DMS 273 treated with DMSO at 0.1 percent for 48 hours (cell line): ENCODE measurements around the gene RPL18.
"Not testable (repeated sequence)": the region's sequence is repeated elsewhere in the genome, so short reads cannot be mapped to it uniquely, and the experiment has no call there.

Experiments used
- DNase-seq: peaks from one replicate; lab custom pipeline; 2025; lab: John Stamatoyannopoulos, UW

The RPL18 gene

GRCh38 chr19:48644839-48645619 is 26.1 kb upstream of the RPL18 start:
- peak; percentile 85 for DNase-seq

DNA sequence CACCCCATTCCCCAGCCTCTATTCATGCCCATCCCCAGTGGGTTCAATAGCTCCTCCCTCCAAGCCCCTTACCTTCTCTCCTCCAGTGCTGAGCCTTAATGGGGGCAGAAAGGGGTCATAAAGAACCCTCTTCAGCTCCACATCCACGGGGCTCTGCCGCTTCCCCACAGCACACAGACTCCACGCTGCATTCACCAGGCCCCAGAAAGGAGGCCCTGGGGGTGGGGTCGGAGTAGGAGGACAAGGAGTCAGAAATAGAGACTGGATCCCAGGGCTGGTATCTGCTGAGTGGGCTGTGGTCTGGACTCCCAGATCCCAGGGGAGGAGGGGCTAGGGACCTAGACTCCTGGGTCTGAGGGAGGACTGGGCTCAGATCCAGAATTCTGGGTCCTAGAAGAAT is 25.4 kb upstream of the RPL18 start:
- DNase-seq: no peak

- DNase-seq: no peak
These were observed 23.9 kb upstream of the RPL18 start for GRCh38 chr19:48642862-48643261.

GRCh38 chr19:48641850-48642249 is 22.9 kb upstream of the RPL18 start:
- no peak for DNase-seq

- no peak for DNase-seq
These were observed 20.8 kb upstream of the RPL18 start for GRCh38 chr19:48639483-48640375.

GRCh38 chr19:48638831-48639381 is 19.9 kb upstream of the RPL18 start:
- no peak for DNase-seq

DNA sequence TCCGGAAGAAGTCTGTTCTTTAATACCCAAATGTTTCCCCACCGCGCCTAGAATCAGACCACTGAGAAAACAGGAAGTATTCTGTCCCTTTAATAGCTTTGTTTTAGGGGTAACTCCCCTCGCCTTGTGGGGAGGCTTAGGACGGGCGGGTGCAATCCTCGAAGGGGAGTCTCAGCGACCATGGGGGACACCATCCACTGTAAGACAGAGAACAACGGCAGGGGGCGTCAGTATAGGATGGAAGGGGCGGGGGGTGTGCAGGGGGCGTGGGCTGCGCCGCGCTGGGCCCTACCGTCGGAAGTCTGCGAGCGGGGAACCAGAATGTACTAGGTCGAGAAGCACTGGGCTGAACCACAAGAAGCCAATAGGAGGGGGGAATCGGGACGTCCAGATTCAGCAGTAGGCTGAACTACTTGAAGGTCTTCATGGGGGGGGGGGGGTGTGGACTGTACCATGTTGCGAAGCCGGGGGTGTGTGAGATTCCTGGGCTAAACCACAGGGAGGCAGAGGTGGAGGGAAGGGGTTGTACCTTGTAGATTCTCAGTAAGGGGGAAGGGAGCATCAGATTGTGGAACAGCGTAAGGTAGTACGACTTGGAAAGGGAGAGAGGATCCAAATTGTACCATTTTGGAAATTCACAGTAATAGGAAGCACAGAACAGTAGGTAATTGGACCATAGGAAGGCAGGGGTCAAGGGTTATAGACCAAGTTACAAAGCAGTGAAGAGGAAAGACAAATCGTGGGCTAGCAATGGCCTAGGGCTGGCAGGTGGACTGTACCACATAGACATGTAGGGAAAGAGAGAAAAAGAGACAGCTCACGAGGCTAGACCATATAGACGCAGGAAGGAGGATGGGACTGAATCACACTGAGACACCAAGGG is 19.2 kb upstream of the RPL18 start:
- DNase-seq: peak; percentile 90

GRCh38 chr19:48637449-48637947 is 18.5 kb upstream of the RPL18 start:
- peak; percentile 98 for DNase-seq

- DNase-seq: no peak
These were observed 18.0 kb upstream of the RPL18 start, which contains the start of gene DBP for GRCh38 chr19:48636859-48637448. TSS of gene DBP (minus strand) at chr19:48637379. CDS start at chr19:48636994, 385 bp downstream.

DNA sequence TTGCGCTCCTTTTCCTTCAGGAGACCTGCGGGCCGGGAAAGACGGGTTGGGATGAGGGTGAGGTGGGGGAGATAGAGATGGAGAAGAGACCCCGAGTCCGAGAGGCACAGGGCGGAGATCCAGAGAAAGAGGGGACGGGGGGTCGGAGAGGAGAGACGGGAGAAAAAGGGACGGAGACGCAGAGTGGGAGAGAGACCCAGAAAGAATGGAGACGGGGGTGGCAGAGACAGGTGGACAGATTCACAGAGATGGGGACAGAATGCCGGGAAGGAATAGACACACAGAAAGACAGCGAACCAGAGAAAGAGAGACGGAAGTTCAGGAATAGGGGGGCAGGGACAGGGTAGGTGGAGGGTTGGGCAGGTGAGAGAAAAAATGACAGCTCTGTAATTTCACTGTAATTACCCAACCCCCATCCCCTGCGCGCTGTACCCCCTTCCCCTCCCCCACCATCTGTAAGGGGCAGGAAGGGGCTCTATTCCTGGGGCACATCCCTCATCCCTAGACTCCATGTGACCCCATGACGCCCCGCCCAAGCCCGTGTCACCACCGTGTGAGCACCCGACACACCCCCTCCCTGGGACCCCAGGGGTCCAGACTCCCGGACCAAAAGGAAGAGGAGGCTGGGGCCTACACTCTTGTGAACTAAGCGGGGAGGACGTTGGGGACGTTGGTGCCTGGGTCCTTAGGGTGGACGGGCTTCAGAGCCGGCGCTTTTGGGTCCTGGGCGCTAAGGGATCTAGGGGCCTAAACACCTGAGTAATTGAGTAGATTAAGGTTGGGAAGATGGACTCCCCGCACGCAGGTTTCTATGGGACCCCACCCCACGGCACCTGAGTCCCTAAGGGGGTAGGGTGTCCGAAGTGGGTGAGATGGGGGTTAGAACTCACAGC is 17.2 kb upstream of the RPL18 start:
- DNase-seq: no peak

GRCh38 chr19:48635263-48635965 is 16.4 kb upstream of the RPL18 start:
- DNase-seq: no peak

- DNase-seq: peak; percentile 90
These were observed 15.7 kb upstream of the RPL18 start for GRCh38 chr19:48634424-48635262.

DNA sequence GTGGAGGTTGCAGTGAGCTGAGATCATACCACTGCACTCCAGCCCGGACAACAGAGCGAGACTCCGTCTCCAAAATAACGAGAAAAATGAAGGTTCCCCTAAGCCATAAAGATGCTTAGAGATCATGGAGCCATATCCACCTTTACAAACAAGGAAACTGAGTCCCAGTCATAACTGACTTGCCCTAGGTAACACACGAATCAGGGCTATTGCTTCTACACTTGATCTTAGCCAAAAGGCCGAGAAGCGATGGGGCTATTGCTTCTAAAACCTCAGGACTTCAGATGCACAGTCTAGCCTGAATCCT is 15.0 kb upstream of the RPL18 start:
- no peak for DNase-seq

DNA sequence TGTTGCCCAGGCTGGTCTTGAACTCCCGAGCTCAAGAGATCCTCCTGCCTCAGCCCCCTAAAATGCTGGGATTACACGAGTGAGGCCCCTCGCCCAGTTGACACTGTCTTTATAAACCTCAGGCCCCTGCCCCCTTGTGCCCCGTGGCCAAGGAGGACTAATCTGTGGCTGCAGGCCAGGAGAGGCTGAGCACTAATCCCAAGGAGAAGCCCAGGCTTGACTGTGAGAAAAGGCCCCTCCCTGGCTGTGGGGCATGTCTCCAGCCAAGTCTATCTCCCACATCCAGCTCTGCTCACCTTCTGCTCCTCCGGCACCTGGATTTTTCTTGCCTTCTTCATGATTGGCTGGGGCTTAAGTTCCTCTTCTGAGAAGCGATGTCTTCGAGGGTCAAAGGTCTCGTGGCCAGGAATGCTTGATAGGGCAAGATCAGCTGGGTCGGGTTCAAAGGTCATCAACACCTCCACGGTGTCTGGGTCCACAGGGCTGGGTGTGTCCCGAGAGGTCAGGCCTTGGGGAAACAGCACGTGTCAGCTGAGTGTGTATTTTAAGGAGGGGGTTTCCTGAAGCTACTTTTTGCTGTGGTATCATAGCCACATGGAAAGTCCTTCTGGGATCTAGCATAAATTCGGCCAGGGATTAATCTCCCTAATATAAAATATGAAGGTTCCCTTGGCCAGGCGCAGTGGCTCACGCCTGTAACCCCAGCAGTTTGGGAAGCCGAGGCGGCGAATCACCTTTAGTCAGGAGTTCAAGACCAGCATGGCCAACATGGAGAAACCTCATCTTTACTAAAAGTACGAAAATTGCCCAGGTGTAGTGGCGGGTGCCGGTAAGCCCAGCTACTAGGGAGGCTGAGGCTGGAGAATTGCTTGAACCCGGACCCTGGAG is 14.4 kb upstream of the RPL18 start:
- no peak for DNase-seq

- DNase-seq: no peak
These were observed 13.7 kb upstream of the RPL18 start for GRCh38 chr19:48632692-48633147.

GRCh38 chr19:48632286-48632685 is 13.3 kb upstream of the RPL18 start:
- not testable (repeated sequence) for DNase-seq

- no peak for DNase-seq
These were observed 12.2 kb upstream of the RPL18 start for GRCh38 chr19:48631225-48631624.
